ENCODE data around the gene LRRC8B. TPM values are rescaled to one million over a fixed set of nuclear protein-coding genes. Genes with fewer than 3 reads are reported as not detected.
A peak's percentile ranks its signal among the peaks of the same experiment; 100 is the strongest.

Gene LRRC8B
- total RNA-seq, 1 donor from 2014 or later = 11.6 TPM

- DNase-seq (ENCODE audit: low read depth) = no peak
Observed at GRCh38 chr1:89546934-89547562, 22.4 kb downstream of the LRRC8B start.

- peak; percentile 91 for DNase-seq (ENCODE audit: low read depth)
Observed at GRCh38 chr1:89547563-89548116, 23.0 kb downstream of the LRRC8B start.

GRCh38 chr1:89548122-89548857 is 23.7 kb downstream of the LRRC8B start:
- no peak for DNase-seq (ENCODE audit: low read depth)

- no peak for DNase-seq (ENCODE audit: low read depth)
Observed at GRCh38 chr1:89550995-89551394, 26.4 kb downstream of the LRRC8B start.

GRCh38 chr1:89552471-89553081 is 27.9 kb downstream of the LRRC8B start:
- DNase-seq (ENCODE audit: low read depth) = peak; percentile 54

- no peak for DNase-seq (ENCODE audit: low read depth)
Observed at GRCh38 chr1:89553157-89553556, 28.5 kb downstream of the LRRC8B start.

- no peak for DNase-seq (ENCODE audit: low read depth)
Observed at GRCh38 chr1:89555550-89555949, 30.9 kb downstream of the LRRC8B start.

GRCh38 chr1:89556726-89557444 is 32.3 kb downstream of the LRRC8B start:
- no peak for DNase-seq (ENCODE audit: low read depth)

- no peak for DNase-seq (ENCODE audit: low read depth)
Observed at GRCh38 chr1:89557445-89557825, 32.8 kb downstream of the LRRC8B start.

GRCh38 chr1:89557956-89558355 is 33.3 kb downstream of the LRRC8B start:
- DNase-seq (ENCODE audit: low read depth) = no peak

- DNase-seq (ENCODE audit: low read depth) = no peak
Observed at GRCh38 chr1:89563957-89564604, 39.5 kb downstream of the LRRC8B start.

- DNase-seq (ENCODE audit: low read depth) = no peak
Observed at GRCh38 chr1:89565521-89565920, 40.9 kb downstream of the LRRC8B start.

- peak; percentile 70 for DNase-seq (ENCODE audit: low read depth)
Observed at GRCh38 chr1:89566761-89567174, 42.1 kb downstream of the LRRC8B start.

GRCh38 chr1:89567797-89568196 is 43.2 kb downstream of the LRRC8B start:
- DNase-seq (ENCODE audit: low read depth) = no peak

- DNase-seq (ENCODE audit: low read depth) = no peak
Observed at GRCh38 chr1:89573410-89573809, 48.8 kb downstream of the LRRC8B start.

GRCh38 chr1:89574621-89575020 is 50.0 kb downstream of the LRRC8B start:
- no peak for DNase-seq (ENCODE audit: low read depth)

GRCh38 chr1:89575207-89575606 is 50.6 kb downstream of the LRRC8B start:
- no peak for DNase-seq (ENCODE audit: low read depth)

GRCh38 chr1:89576013-89576412 is 51.4 kb downstream of the LRRC8B start:
- peak; percentile 79 for DNase-seq (ENCODE audit: low read depth)

- no peak for DNase-seq (ENCODE audit: low read depth)
Observed at GRCh38 chr1:89578151-89578550, 53.5 kb downstream of the LRRC8B start.

GRCh38 chr1:89578946-89579684 is 54.5 kb downstream of the LRRC8B start:
- no peak for DNase-seq (ENCODE audit: low read depth)

Measured in myocyte (in vitro differentiated cells).